OCI-LY7 (cell line): ENCODE measurements around the gene TNFRSF1B.

Experiments
- CTCF ChIP-seq: fragments of 200-600 bp; sonication (generic); conservative IDR thresholded peaks from 2 replicates; pipeline ENCODE4 v1.5.1; 2014; ENCODE audit warnings: mild to moderate bottlenecking, antibody characterized with exemption, low read length, moderate library complexity, mixed read lengths
- EZH2phosphoT487 ChIP-seq: fragments of 200-600 bp; sonication (generic); IDR thresholded peaks from 2 replicates; pipeline ENCODE4 v1.6.1; 2018; ENCODE audit warnings: low read depth, borderline replicate concordance, mild to moderate bottlenecking, mixed run types, antibody characterized with exemption, low read length, moderate library complexity, mixed read lengths

DNA sequence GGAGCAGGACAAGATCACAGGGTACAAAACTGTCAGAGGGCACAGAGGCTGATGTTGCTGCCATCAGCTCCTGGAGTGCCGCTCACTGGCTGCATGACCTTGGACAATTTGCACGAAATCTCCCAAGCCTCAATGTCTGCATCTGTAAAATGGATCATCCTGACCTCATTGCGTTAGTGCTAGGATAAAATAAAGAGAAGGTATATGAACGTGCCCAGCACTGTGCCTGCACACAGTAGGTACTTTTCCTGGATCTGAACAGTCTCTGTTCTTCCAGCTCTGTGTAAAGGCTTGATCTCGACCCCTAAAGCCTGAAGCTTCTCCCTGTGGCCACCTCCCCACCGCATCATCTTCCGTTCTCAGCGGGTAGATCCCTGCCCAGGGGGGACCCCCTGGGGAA, 12.9 kb downstream of the TNFRSF1B start:
- TF ChIP-seq CTCF (no peak), EZH2phosphoT487 (no peak)
